SK-N-SH (cell line): ENCODE data around the gene BABAM2.

Experiments used
- ELF1 ChIP-seq: IDR thresholded peaks from 2 replicates; pipeline ENCODE4 v1.4.0; 2012
- MXI1 ChIP-seq: IDR thresholded peaks from 2 replicates; pipeline ENCODE4 v1.6.1; 2012; ENCODE audit warnings: mild to moderate bottlenecking, low read depth, low read length, improper control_type of control experiment
- POLR2AphosphoS5 ChIP-seq: IDR thresholded peaks from 2 replicates; pipeline ENCODE4 v1.6.1; 2012; ENCODE audit warnings: low read depth, low read length
- TF ChIP-seq, protein P1 (sequence below): fragments of 150-350 bp; IDR thresholded peaks from 2 replicates; pipeline ENCODE4 v1.6.1; 2017; ENCODE audit warnings: antibody characterized with exemption, low read length, low read depth, borderline replicate concordance
- TF ChIP-seq, protein P2 (sequence below): IDR thresholded peaks from 2 replicates; pipeline ENCODE4 v1.4.0; 2012; ENCODE audit warnings: low read depth, borderline replicate concordance
- TF ChIP-seq, protein P3 (sequence below): IDR thresholded peaks from 2 replicates; pipeline ENCODE4 v1.4.0; 2012; ENCODE audit warnings: low read depth
- TF ChIP-seq, protein P4 (sequence below): fragments of 200-600 bp; sonication (generic); IDR thresholded peaks from 2 replicates; pipeline ENCODE4 v1.6.1; 2017; ENCODE audit warnings: antibody characterized with exemption, mild to moderate bottlenecking, moderate library complexity

DNA sequence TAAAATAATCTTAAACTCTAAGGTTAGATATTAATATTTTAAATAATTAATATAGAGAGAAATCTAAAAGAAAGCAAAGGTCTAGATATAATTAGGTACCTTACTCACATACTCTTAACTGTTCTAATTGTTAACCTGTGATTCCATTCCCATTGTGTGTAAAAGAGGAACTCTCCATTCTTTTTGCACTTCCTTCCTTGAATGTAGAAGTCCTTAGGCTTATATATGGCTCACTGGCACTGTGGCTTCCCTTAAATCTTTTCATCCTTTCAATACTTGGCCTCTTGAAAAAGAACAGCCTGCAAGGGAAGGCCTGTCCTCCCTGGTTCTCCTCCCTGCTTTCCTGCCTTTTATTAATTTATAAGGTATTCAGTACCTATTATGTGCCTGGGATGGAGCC lies 319.3 kb downstream of the BABAM2 start:
- TF ChIP-seq, protein P1, sequence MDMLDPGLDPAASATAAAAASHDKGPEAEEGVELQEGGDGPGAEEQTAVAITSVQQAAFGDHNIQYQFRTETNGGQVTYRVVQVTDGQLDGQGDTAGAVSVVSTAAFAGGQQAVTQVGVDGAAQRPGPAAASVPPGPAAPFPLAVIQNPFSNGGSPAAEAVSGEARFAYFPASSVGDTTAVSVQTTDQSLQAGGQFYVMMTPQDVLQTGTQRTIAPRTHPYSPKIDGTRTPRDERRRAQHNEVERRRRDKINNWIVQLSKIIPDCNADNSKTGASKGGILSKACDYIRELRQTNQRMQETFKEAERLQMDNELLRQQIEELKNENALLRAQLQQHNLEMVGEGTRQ, result no peak
- TF ChIP-seq MXI1 (no peak), ELF1 (no peak), POLR2AphosphoS5 (no peak)
- TF ChIP-seq, protein P2, sequence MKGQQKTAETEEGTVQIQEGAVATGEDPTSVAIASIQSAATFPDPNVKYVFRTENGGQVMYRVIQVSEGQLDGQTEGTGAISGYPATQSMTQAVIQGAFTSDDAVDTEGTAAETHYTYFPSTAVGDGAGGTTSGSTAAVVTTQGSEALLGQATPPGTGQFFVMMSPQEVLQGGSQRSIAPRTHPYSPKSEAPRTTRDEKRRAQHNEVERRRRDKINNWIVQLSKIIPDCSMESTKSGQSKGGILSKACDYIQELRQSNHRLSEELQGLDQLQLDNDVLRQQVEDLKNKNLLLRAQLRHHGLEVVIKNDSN, result no peak
- TF ChIP-seq, protein P3, sequence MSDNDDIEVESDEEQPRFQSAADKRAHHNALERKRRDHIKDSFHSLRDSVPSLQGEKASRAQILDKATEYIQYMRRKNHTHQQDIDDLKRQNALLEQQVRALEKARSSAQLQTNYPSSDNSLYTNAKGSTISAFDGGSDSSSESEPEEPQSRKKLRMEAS, result no peak
- TF ChIP-seq, protein P4, sequence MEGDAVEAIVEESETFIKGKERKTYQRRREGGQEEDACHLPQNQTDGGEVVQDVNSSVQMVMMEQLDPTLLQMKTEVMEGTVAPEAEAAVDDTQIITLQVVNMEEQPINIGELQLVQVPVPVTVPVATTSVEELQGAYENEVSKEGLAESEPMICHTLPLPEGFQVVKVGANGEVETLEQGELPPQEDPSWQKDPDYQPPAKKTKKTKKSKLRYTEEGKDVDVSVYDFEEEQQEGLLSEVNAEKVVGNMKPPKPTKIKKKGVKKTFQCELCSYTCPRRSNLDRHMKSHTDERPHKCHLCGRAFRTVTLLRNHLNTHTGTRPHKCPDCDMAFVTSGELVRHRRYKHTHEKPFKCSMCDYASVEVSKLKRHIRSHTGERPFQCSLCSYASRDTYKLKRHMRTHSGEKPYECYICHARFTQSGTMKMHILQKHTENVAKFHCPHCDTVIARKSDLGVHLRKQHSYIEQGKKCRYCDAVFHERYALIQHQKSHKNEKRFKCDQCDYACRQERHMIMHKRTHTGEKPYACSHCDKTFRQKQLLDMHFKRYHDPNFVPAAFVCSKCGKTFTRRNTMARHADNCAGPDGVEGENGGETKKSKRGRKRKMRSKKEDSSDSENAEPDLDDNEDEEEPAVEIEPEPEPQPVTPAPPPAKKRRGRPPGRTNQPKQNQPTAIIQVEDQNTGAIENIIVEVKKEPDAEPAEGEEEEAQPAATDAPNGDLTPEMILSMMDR, result no peak
